GM12878 (cell line): Measurements from ENCODE around the gene SNRPB2. TPM values are rescaled to one million over a fixed set of nuclear protein-coding genes. Genes with fewer than 3 reads are reported as not detected.

Source experiments
- ATAC-seq: fragments of 200-7000 bp; cut with Tn5 transposase; 3 replicates; pipeline ENCODE4 v1.9.1; 2020; ENCODE audit warnings: mild to moderate bottlenecking, moderate library complexity
- BruUV-seq: library from RNA; stranded (reverse); fragments of 400-500 nt; replicated peaks from 2 replicates; lab custom pipeline; 2021; lab: Mats Ljungman, UMichigan
- CTCF ChIA-PET: fragments of 300-600 bp; sonication (Branson Sonifier 250); formaldehyde crosslinking; extraction: SDS; loops from one replicate; lab custom pipeline; 2021; ENCODE audit warnings: inconsistent platforms; lab: Yijun Ruan, JAX
- POLR2A ChIA-PET: fragments of 350-600 bp; formaldehyde crosslinking; extraction: SDS; loops from one replicate; lab custom pipeline; 2021; ENCODE audit warnings: inconsistent platforms; lab: Charles Lee
- RAD21 ChIA-PET: fragments of 300-600 bp; sonication (Branson Sonifier 250); formaldehyde crosslinking; loops from one replicate; lab custom pipeline; 2023; ENCODE audit warnings: antibody characterized with exemption; ENCODE audit not compliant: unreplicated experiment; lab: Charles Lee
- SMC1A ChIA-PET: fragments of 300-600 bp; sonication (Branson Sonifier 250); formaldehyde crosslinking; loops from one replicate; lab custom pipeline; 2023; ENCODE audit not compliant: unreplicated experiment, uncharacterized antibody; lab: Charles Lee
- DNase-seq: peaks from one replicate; pipeline ENCODE4 v3.0.0-alpha.2; 2011; ENCODE audit warnings: low read depth, low spot score
- FAIRE-seq: peaks from 3 replicates; lab custom pipeline; 2011; peaks lifted over from hg19 to GRCh38; lab: Jason Lieb, UNC
- H2AFZ ChIP-seq: 2 replicates; pipeline ENCODE4 v1.6.0; 2011; ENCODE audit warnings: low read depth, low read length, control low read depth; ENCODE audit not compliant: control insufficient read depth
- H3K27ac ChIP-seq: 2 replicates; pipeline ENCODE4 v1.5.1; 2011; ENCODE audit warnings: control low read depth; ENCODE audit not compliant: control insufficient read depth, insufficient read depth
- H3K27me3 ChIP-seq, 2 experiments: replicated peaks in 1 of 2; 2 replicates each; pipeline versions ENCODE4 v1.6.0 to v1.6.1; 2011; ENCODE audit warnings: low read length in 1 of 2; ENCODE audit not compliant: control insufficient read depth in 2 of 2, insufficient read depth in 2 of 2
- H3K36me3 ChIP-seq, 2 experiments: 2 replicates each; pipeline ENCODE4 v1.5.1; 2011; ENCODE audit warnings: low read length in 1 of 2; ENCODE audit not compliant: control insufficient read depth in 2 of 2, insufficient read depth in 2 of 2
- H3K4me1 ChIP-seq: 2 replicates; pipeline ENCODE4 v1.6.1; 2011; ENCODE audit warnings: mild to moderate bottlenecking, low read length, moderate library complexity, mixed read lengths; ENCODE audit not compliant: control insufficient read depth, insufficient read depth
- H3K4me2 ChIP-seq: 2 replicates; pipeline ENCODE4 v1.6.0; 2011; ENCODE audit warnings: control low read depth; ENCODE audit not compliant: control insufficient read depth, insufficient read depth
- H3K4me3 ChIP-seq: fragments of 200-600 bp; sonication (generic); 2 replicates; pipeline ENCODE4 v1.5.1; 2016
- H3K79me2 ChIP-seq: 2 replicates; pipeline ENCODE4 v1.6.0; 2011; ENCODE audit warnings: low read length; ENCODE audit not compliant: control insufficient read depth, insufficient read depth
- H3K9ac ChIP-seq: 2 replicates; pipeline ENCODE4 v1.8.0; 2011; ENCODE audit warnings: low read length, control low read depth, mixed read lengths; ENCODE audit not compliant: control insufficient read depth, insufficient read depth
- H3K9me3 ChIP-seq: replicated peaks from 3 replicates; pipeline ENCODE4 v1.5.1; 2011; ENCODE audit warnings: mild to moderate bottlenecking, low read length; ENCODE audit not compliant: control insufficient read depth, insufficient read depth
- H4K20me1 ChIP-seq: 2 replicates; pipeline ENCODE4 v1.6.0; 2011; ENCODE audit not compliant: control insufficient read depth, insufficient read depth
- BCL11A ChIP-seq: IDR thresholded peaks from 2 replicates; pipeline ENCODE4 v1.6.1; 2011; ENCODE audit warnings: low read depth, low read length
- CHD4 ChIP-seq: fragments of 200-600 bp; sonication (generic); IDR thresholded peaks from 2 replicates; pipeline ENCODE4 v1.6.1; 2016; ENCODE audit warnings: mild to moderate bottlenecking
- DPF2 ChIP-seq: fragments of 450-650 bp; IDR thresholded peaks from 2 replicates; pipeline ENCODE4 v1.6.1; 2017; ENCODE audit warnings: mild to moderate bottlenecking
- EZH2 ChIP-seq: IDR thresholded peaks from 2 replicates; pipeline ENCODE4 v1.6.1; 2012; ENCODE audit warnings: low read depth, mild to moderate bottlenecking, control low read depth, inconsistent platforms, low read length, borderline replicate concordance; ENCODE audit not compliant: control insufficient read depth
- HCFC1 ChIP-seq: fragments of 150-350 bp; IDR thresholded peaks from 2 replicates; pipeline ENCODE4 v1.6.1; 2014; ENCODE audit warnings: low read length
- IRF3 ChIP-seq: fragments of 450-650 bp; IDR thresholded peaks from 2 replicates; pipeline ENCODE4 v1.6.1; 2014; ENCODE audit warnings: mild to moderate bottlenecking
- MYC ChIP-seq: IDR thresholded peaks from 2 replicates; pipeline ENCODE4 v1.6.1; 2011; ENCODE audit warnings: mild to moderate bottlenecking, low read length, moderate library complexity, inconsistent platforms; ENCODE audit not compliant: insufficient read depth, insufficient replicate concordance, insufficient read length, severe bottlenecking
- NKRF ChIP-seq: fragments of 450-650 bp; conservative IDR thresholded peaks from 2 replicates; pipeline ENCODE4 v1.6.1; 2017; ENCODE audit warnings: mild to moderate bottlenecking, moderate library complexity
- POLR2AphosphoS2 ChIP-seq: IDR thresholded peaks from 2 replicates; pipeline ENCODE4 v1.6.1; 2011; ENCODE audit warnings: low read depth, mild to moderate bottlenecking, low read length, improper control_type of control experiment, moderate library complexity
- POLR2AphosphoS5 ChIP-seq: IDR thresholded peaks from 2 replicates; pipeline ENCODE4 v1.6.1; 2011; ENCODE audit warnings: mild to moderate bottlenecking, low read length, inconsistent platforms
- RELA ChIP-seq: fragments of 450-650 bp; IDR thresholded peaks from 2 replicates; pipeline ENCODE4 v1.8.0; 2014; ENCODE audit warnings: borderline replicate concordance; ENCODE audit not compliant: partially characterized antibody
- TARDBP ChIP-seq: IDR thresholded peaks from 2 replicates; pipeline ENCODE4 v1.6.1; 2016; ENCODE audit warnings: borderline replicate concordance
- USF1 ChIP-seq: IDR thresholded peaks from 2 replicates; pipeline ENCODE4 v1.6.1; 2011; ENCODE audit warnings: borderline replicate concordance, low read depth, mild to moderate bottlenecking, moderate library complexity, mixed read lengths, low read length; ENCODE audit not compliant: insufficient read depth; ENCODE audit errors: extremely low read length
- YY1 ChIP-seq: IDR thresholded peaks from 2 replicates; pipeline ENCODE4 v1.6.1; 2011; ENCODE audit warnings: low read depth, mild to moderate bottlenecking, low read length
- ZBTB40 ChIP-seq: fragments of 450-650 bp; IDR thresholded peaks from 2 replicates; pipeline ENCODE4 v1.6.1; 2016; ENCODE audit warnings: mild to moderate bottlenecking, moderate library complexity, borderline replicate concordance
- WGBS: methylation state at CpG from one replicate; pipeline ENCODE4 v1.1.6; 2016; ENCODE audit warnings: low lambda C conversion rate; ENCODE audit not compliant: insufficient replicate concordance, insufficient coverage; ENCODE audit errors: missing lambda C conversion rate; 5-methylcytosine and 5-hydroxymethylcytosine counted together
- in situ Hi-C: fragments of 300-500 bp; cut with MboI; formaldehyde crosslinking; loops from 9 replicates; pipeline ENCODE4 v1.14.3; 2018; ENCODE audit warnings: mixed read lengths
- intact Hi-C: fragments of 100-400 bp; cut with micrococcal nuclease; formaldehyde crosslinking; loops from one replicate; pipeline ENCODE4 v1.14.2; 2022; ENCODE audit not compliant: unreplicated experiment
- polyA plus RNA-seq, 11 experiments: library from polyadenylated mRNA; depleted of rRNA in 4 of 11; unstranded in 6 of 11; stranded (reverse) in 5 of 11; fragments of >200 nt; fragmentation: Nextera tagmentation in 4 of 11; fragmentation: Illumina TruSeq in 1 of 11; extraction: Ambion mirVana in 4 of 11; extraction: Trizol in 1 of 11; gene quantifications; 1 replicate in 1 of 11; 2 replicates in 10 of 11; pipeline versions ENCODE4 v1.2.1 to v1.2.3, GENCODE V29; 2011 to 2016; ENCODE audit warnings: inconsistent platforms in 2 of 11, missing spikeins in 2 of 11, low read depth in 1 of 11
- total RNA-seq, 4 experiments: library from RNA; depleted of rRNA in 3 of 4; stranded (reverse); fragments of >200 nt in 3 of 4; fragmentation: Illumina TruSeq in 1 of 4; extraction: Trizol in 1 of 4; gene quantifications; 2 replicates each; pipeline versions ENCODE4 v1.2.1 to v1.2.3, GENCODE V29; 2013 to 2021

The SNRPB2 gene
- total and polyA plus RNA-seq, 10 of the 15 experiments (the other 5 are each of a cell fraction or from before 2014, with no cell fraction given): 63.5 to 245 (median 136) TPM

GRCh38 chr20:16699293-16699692 is 30.5 kb upstream of the SNRPB2 start:
- no peaks in the 10 kb centered on the region for H3K36me3 ChIP-seq
- no peak overlapping the region for H3K4me2 ChIP-seq
- no peaks in the 10 kb centered on the region for H4K20me1 ChIP-seq
- no peaks in the 10 kb centered on the region for H3K4me1 ChIP-seq
- H3K79me2 ChIP-seq: no peaks in the 10 kb centered on the region
- in situ Hi-C loops (no loop called here), intact Hi-C loops (no loop called here)
- CTCF ChIA-PET: interaction anchor here (1.1 to 1.2 kb wide), 2 partner anchors 62 to 180 kb away, joined by 3 read pairs; no protein-coding TSS in a partner anchor
- 22% methylated on average over 4 of the region's 4 CpGs for WGBS
- FAIRE-seq: no peak
- peaks cover 0 to 3% of the 10 kb centered on the region in 2 experiments; a peak in 1 of 4 replicates for H3K27me3 ChIP-seq
- ATAC-seq: no peak
- H2AFZ ChIP-seq: no peak overlapping the region
- H3K4me3 ChIP-seq: no peak overlapping the region
- SMC1A ChIA-PET: no interaction called here
- DNase-seq: no peak
- RAD21 ChIA-PET: no interaction called here
- POLR2A ChIA-PET: no interaction called here
- no TSS peak for BruUV-seq
- H3K9me3 ChIP-seq: no peaks in the 10 kb centered on the region
- TF ChIP-seq ZBTB40 (no peak), IRF3 (no peak), USF1 (no peak), DPF2 (no peak), CHD4 (no peak), NKRF (no peak), POLR2AphosphoS5 (no peak), TARDBP (no peak), YY1 (no peak), POLR2AphosphoS2 (no peak), EZH2 (no peak), BCL11A (no peak), HCFC1 (no peak), RELA (no peak), MYC (no peak)
- H3K9ac ChIP-seq: no peak overlapping the region
- no peak overlapping the region for H3K27ac ChIP-seq
